ENCODE data around the gene EFNA1. TPM values are rescaled to one million over a fixed set of nuclear protein-coding genes. Genes with fewer than 3 reads are reported as not detected.
A peak's percentile ranks its signal among the peaks of the same experiment; 100 is the strongest.

The EFNA1 gene
- total RNA-seq, 1 donor from 2014 or later, result not detected

- intact Hi-C loops (cut with micrococcal nuclease), result no loop called here
- H3K4me1 Mint-ChIP-seq, result peaks cover 40% of the 10 kb centered on the region
- no peaks in the 10 kb centered on the region for H3K9me3 Mint-ChIP-seq
- TF ChIP-seq CTCF (IDR thresholded peaks at IDR 0.05), result no peak
- CTCF ChIA-PET, result interaction anchor here (1.8 to 2.8 kb wide), 2 partner anchors 36 to 40 kb away, joined by 6 to 8 read pairs; no protein-coding TSS in a partner anchor
- no peak for ATAC-seq (ENCODE audit: low read depth)
- H3K27ac Mint-ChIP-seq, result no peak overlapping the region
- POLR2A ChIA-PET, result interaction anchor here (1.1 kb wide), 1 partner anchor 42 kb away, joined by 3 read pairs; the partner anchor contains the start of gene KRTCAP2
- peaks cover 11% of the 10 kb centered on the region for H3K36me3 Mint-ChIP-seq (ENCODE audit: low read depth)
- H3K4me3 Mint-ChIP-seq, result no peak overlapping the region
- H3K27me3 Mint-ChIP-seq, result peaks cover 31% of the 10 kb centered on the region
- DNase-seq, result no peak
Measured at GRCh38 chr1:155131285-155131684, 3.6 kb downstream of the EFNA1 start.

GRCh38 chr1:155131856-155132255 is 4.2 kb downstream of the EFNA1 start:
- POLR2A ChIA-PET, result no interaction called here
- no peaks in the 10 kb centered on the region for H3K9me3 Mint-ChIP-seq
- CTCF ChIA-PET, result interaction anchor here (1.8 to 2.8 kb wide), 2 partner anchors 36 to 40 kb away, joined by 6 to 8 read pairs; no protein-coding TSS in a partner anchor
- H3K4me1 Mint-ChIP-seq, result peaks cover 39% of the 10 kb centered on the region
- intact Hi-C loops (cut with micrococcal nuclease), result no loop called here
- peaks cover 13% of the 10 kb centered on the region for H3K36me3 Mint-ChIP-seq (ENCODE audit: low read depth)
- no peak overlapping the region for H3K4me3 Mint-ChIP-seq
- no peak overlapping the region for H3K27ac Mint-ChIP-seq
- ATAC-seq (ENCODE audit: low read depth), result no peak
- DNase-seq, result no peak
- no peak for TF ChIP-seq CTCF (IDR thresholded peaks at IDR 0.05)
- peaks cover 28% of the 10 kb centered on the region for H3K27me3 Mint-ChIP-seq

- no peak for TF ChIP-seq CTCF (IDR thresholded peaks at IDR 0.05)
- Mint-ChIP-seq H3K9me3 (no peaks in the 10 kb centered on the region), H3K36me3 (ENCODE audit: low read depth) (peaks cover 28% of the 10 kb centered on the region), H3K27ac (no peak overlapping the region), H3K4me3 (no peak overlapping the region), H3K4me1 (peaks cover 39% of the 10 kb centered on the region), H3K27me3 (peaks cover 14% of the 10 kb centered on the region)
- ATAC-seq (ENCODE audit: low read depth) (no peak), DNase-seq (no peak)
- intact Hi-C loops (cut with micrococcal nuclease), result no loop called here
- POLR2A ChIA-PET, result interaction anchor here (1.6 to 5.4 kb wide), 5 partner anchors 9 to 60 kb away, joined by 4 to 92 read pairs (median 63); partner anchors contain the start of genes KRTCAP2 and TRIM46
- CTCF ChIA-PET, result interaction anchor here (2.8 to 4.5 kb wide), 2 partner anchors 34 kb away, joined by 8 to 40 read pairs; no protein-coding TSS in a partner anchor
Measured at GRCh38 chr1:155133799-155134281, 6.2 kb downstream of the EFNA1 start.

GRCh38 chr1:155134322-155134721 is 6.6 kb downstream of the EFNA1 start:
- TF ChIP-seq CTCF (IDR thresholded peaks at IDR 0.05), result no peak
- Mint-ChIP-seq H3K9me3 (no peaks in the 10 kb centered on the region), H3K4me1 (peaks cover 38% of the 10 kb centered on the region), H3K36me3 (ENCODE audit: low read depth) (peaks cover 30% of the 10 kb centered on the region), H3K27ac (no peak overlapping the region), H3K27me3 (peaks cover 9% of the 10 kb centered on the region), H3K4me3 (peak overlapping the region; percentile 96)
- ATAC-seq (ENCODE audit: low read depth) (no peak), DNase-seq (no peak)
- ChIA-PET POLR2A (interaction anchor here (1.4 to 5.4 kb wide), 7 partner anchors 9 to 60 kb away, joined by 4 to 92 read pairs (median 23); partner anchors contain the start of genes KRTCAP2 and TRIM46), CTCF (interaction anchor here (1.3 to 4.5 kb wide), 5 partner anchors 33 to 64 kb away, joined by 3 to 40 read pairs (median 6); no protein-coding TSS in a partner anchor)
- intact Hi-C loops (cut with micrococcal nuclease), result no loop called here

- intact Hi-C loops (cut with micrococcal nuclease), result loop anchor here (1.0 kb wide), 2 partner anchors 8 to 32 kb away; partner anchors contain the start of gene EFNA1
- Mint-ChIP-seq H3K9me3 (no peaks in the 10 kb centered on the region), H3K4me3 (peak overlapping the region; percentile 96), H3K36me3 (ENCODE audit: low read depth) (peaks cover 33% of the 10 kb centered on the region), H3K27ac (peak overlapping the region; percentile 99), H3K27me3 (peaks cover 6% of the 10 kb centered on the region), H3K4me1 (peaks cover 40% of the 10 kb centered on the region)
- ATAC-seq (ENCODE audit: low read depth) (no peak), DNase-seq (no peak)
- ChIA-PET CTCF (interaction anchor here (0.6 to 4.5 kb wide), 9 partner anchors 19 to 73 kb away, joined by 3 to 40 read pairs (median 4); partner anchors contain the start of gene KRTCAP2), POLR2A (interaction anchor here (0.7 to 5.4 kb wide), 15 partner anchors 8 to 138 kb away, joined by 3 to 92 read pairs (median 6); partner anchors contain the start of genes CLK2, EFNA3, KRTCAP2 and TRIM46)
- TF ChIP-seq CTCF (IDR thresholded peaks at IDR 0.05), result no peak
Measured at GRCh38 chr1:155134880-155135414, 7.3 kb downstream of the EFNA1 start.
